ACC112 (cell line): ENCODE data around the gene ABL1.

Experiments used
- H2AFZ ChIP-seq: fragments of 200-600 bp; sonication (generic); one replicate; pipeline ENCODE4 v1.6.0; 2017; ENCODE audit warnings: antibody characterized with exemption, low read length; ENCODE audit not compliant: unreplicated experiment
- H3K27ac ChIP-seq: fragments of 200-600 bp; sonication (generic); 2 replicates; pipeline ENCODE4 v1.5.1; 2014; ENCODE audit warnings: low read depth, mild to moderate bottlenecking, antibody characterized with exemption, low read length, moderate library complexity
- H3K27me3 ChIP-seq: fragments of 200-600 bp; sonication (generic); 2 replicates; pipeline ENCODE4 v1.6.1; 2014; ENCODE audit warnings: mild to moderate bottlenecking, antibody characterized with exemption, low read length, moderate library complexity, mixed read lengths; ENCODE audit not compliant: insufficient read depth
- H3K36me3 ChIP-seq: fragments of 200-600 bp; sonication (generic); 2 replicates; pipeline ENCODE4 v1.6.1; 2016; ENCODE audit warnings: mild to moderate bottlenecking, antibody characterized with exemption, low read length, moderate library complexity, mixed read lengths; ENCODE audit not compliant: insufficient read depth
- H3K4me1 ChIP-seq: fragments of 200-600 bp; sonication (generic); one replicate; pipeline ENCODE4 v1.6.1; 2016; ENCODE audit warnings: low read length, mixed read lengths; ENCODE audit not compliant: insufficient read depth, unreplicated experiment, control insufficient read depth
- H3K4me3 ChIP-seq: fragments of 200-600 bp; sonication (generic); 2 replicates; pipeline ENCODE4 v1.5.1; 2014; ENCODE audit warnings: mild to moderate bottlenecking, low read depth, low read length
- H3K79me2 ChIP-seq: fragments of 200-600 bp; sonication (generic); one replicate; pipeline ENCODE4 v1.6.0; 2016; ENCODE audit warnings: low read length; ENCODE audit not compliant: control insufficient read depth, unreplicated experiment, insufficient read depth

ABL1 gene

DNA sequence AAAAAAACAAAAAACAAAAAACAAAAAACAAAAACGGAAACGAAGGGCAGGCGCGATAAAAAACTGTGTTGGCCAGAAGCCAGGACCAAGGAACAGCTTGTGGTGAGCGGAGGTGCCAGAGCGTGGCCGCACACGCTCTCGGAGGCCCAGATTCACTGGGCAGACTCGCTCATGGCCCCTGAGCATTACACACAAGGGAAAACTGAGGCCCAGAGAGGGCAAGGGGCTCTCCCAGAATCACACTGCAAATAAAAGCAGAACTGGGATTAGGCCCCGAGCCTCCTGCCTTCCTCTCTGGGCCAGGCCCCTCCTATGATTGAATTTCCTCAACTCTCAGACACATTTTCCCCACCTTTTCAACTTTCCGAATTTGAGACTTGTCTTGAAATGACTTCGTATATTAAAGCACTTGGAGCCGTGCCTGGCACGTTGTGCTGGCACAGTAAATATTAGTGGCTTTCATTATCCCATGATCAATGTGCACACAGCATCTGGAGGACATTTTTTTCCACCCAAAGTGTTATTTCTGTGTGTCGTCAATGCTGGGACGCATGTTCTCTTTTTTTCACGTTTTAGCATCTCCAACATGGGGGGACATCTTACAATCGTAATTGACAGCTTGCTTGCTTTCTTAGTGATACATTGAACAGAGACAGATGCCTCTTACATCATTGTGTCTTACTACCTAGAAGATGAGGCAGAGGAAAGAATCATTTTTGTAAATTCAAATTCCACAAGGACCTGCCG lies 96.6 kb downstream of the ABL1 start:
- Histone ChIP-seq H3K79me2 (no peaks in the 10 kb centered on the region), H3K27me3 (no peaks in the 10 kb centered on the region), H3K4me3 (no peak overlapping the region), H3K36me3 (no peaks in the 10 kb centered on the region), H3K4me1 (peaks cover 37% of the 10 kb centered on the region), H2AFZ (no peak overlapping the region), H3K27ac (no peak overlapping the region)

DNA sequence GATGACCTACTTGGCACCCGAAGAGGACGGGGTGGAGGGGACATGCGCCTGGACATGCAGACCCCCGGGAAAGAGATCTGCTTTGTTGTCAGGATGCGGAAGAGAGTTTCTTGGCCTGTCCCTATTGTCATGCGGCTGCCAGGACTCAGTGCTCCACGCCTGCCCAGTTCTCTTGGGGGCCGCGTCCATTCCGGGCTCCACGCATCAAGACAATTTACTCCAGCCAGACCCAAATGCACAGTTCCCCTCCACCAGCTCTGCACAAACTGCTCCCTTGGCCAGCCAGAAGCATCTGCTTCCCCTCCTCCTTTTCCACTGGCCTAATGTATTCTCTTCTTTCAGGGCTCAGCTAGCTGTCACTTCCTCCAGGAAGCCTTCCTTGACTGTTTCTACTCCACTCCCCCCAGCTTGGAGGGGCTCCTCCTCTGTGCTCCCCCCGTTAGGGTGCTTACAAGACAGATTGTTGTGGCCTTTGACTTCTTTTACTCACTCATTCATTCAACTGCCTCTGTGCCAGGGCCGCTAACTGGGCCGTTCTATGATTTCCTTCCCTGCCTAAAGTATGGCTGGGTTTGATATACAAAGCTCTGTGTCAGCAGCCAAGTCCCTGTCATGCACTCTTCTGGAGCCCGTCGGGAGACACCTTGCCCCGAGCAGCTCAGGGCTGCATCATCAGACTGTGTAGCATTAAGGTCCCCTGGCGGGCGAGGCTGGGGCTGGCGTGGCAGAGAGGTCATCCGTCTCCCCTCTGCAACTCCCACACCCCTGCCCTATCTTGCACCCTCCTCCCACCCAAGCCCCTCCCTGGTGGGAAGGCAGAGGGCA lies 97.4 kb downstream of the ABL1 start:
- Histone ChIP-seq H3K36me3 (no peaks in the 10 kb centered on the region), H3K27ac (no peak overlapping the region), H3K27me3 (no peaks in the 10 kb centered on the region), H3K79me2 (no peaks in the 10 kb centered on the region), H2AFZ (no peak overlapping the region), H3K4me3 (no peak overlapping the region), H3K4me1 (peaks cover 39% of the 10 kb centered on the region)

DNA sequence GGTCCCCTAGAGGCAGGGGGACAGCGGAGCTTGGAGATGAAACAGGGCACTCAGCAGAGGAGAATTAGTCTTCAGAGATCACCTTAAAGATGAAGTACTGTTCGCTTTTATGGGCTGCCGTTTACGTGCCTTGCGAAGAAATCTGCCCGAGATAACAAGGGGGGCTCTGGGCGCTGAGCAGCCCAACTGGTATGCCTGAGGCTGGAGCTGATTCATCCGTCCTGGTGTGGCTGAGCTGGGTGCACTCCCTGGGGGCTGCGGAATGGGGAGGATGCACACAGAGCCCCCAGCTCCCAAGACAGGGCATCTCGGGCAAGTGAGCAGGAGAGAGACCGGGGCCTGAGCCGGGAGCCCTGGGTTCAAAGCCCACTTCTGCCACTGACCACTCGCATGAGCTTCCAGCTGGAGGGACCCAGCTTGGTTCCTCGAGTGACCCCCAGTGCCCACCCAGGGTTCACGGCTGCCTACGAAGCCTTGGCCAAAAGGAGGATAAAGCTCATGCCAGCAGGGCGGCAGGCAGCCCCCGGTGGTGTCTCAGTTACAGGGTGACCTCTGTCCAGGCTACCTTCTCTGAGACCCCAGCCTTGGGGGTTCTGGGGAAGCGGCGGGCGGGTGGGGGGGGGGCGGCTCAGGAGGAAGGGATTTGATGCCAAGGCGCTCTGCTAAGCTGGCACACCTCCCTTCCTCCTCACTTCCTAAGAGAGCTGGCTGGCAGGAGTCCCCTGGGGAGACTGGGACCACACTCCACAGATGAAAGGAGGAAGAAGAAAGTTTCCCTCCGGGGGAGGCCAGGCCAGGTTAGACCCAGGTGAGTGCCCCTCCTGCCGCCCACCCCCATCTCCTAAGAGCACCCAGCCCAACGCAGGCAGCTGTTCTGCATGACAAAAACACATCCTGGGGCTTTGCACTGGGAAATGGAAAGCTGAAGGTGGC lies 98.3 kb downstream of the ABL1 start:
- peaks cover 32% of the 10 kb centered on the region for H3K4me1 ChIP-seq
- H3K36me3 ChIP-seq = no peaks in the 10 kb centered on the region
- no peak overlapping the region for H3K4me3 ChIP-seq
- no peak overlapping the region for H3K27ac ChIP-seq
- H3K27me3 ChIP-seq = peaks cover 9% of the 10 kb centered on the region
- H3K79me2 ChIP-seq = no peaks in the 10 kb centered on the region
- H2AFZ ChIP-seq = no peak overlapping the region

DNA sequence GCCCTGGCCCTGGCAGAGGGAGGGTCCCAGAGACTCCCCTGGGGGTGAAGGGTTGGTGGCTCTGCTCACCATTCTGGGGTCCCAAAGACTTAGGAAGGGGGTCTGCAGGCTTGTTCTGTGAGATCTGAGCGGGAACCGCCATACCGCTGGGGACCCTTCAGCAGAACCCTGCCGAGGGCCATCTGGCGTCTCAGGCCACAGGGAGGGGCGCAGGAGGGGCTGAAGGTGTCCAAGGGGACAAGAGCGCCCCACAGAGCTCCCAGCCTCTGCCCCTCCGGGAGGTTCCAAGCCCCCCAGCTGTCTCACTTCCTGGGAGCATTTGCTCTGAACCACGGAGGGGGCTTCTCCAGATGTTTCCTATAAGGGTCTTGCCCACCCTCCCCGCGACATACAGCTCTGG lies 99.2 kb downstream of the ABL1 start:
- Histone ChIP-seq H3K4me3 (no peak overlapping the region), H3K4me1 (peaks cover 26% of the 10 kb centered on the region), H3K79me2 (no peaks in the 10 kb centered on the region), H3K27me3 (peaks cover 15% of the 10 kb centered on the region), H2AFZ (no peak overlapping the region), H3K27ac (no peak overlapping the region), H3K36me3 (no peaks in the 10 kb centered on the region)

DNA sequence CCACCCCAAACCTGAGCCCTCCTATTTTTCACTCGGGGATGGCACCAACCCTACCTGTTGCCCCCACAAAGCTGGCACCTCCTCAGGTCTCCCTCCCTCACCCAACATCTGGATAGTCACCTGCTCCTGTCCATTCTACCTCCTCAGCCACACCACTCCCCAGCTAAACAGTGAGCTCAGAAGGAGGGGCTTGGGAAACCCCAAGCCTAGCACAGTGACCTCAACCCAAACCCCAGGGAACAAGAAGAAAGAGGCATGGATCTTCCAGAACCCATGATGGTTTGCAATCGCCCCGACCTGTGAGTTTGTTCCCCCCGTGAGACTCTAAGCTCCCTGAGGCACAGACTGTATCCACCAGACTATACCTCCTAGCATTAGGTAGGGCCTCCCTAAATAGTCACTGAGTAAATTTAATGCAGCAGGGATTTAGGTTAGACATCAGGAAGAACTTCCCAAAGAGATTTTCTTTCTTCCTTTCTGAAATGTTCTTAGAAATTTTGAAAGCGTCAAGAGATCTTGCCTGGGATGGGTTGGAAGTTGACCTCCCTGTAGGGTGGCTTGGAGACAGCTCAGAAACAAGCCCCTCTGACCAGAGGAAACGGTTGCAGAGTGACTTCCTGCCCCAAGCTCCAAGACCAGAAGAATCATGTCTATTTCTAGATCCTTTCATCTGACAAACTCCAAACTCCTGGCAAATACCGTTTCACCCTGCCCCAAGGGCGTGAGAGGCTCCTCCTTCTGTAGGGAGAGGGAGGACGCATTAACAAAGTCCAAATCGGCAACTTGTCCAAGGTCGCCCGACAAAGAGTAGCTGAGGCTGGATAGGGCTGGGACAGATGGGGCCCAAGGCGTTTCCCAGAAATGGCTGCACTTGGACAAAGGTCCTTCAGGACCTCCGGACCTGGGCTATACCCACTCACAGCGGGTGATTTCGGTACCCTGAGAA lies 99.9 kb downstream of the ABL1 start:
- Histone ChIP-seq H2AFZ (no peak overlapping the region), H3K36me3 (no peaks in the 10 kb centered on the region), H3K4me1 (peaks cover 26% of the 10 kb centered on the region), H3K27me3 (peaks cover 20% of the 10 kb centered on the region), H3K4me3 (no peak overlapping the region), H3K27ac (no peak overlapping the region), H3K79me2 (no peaks in the 10 kb centered on the region)

DNA sequence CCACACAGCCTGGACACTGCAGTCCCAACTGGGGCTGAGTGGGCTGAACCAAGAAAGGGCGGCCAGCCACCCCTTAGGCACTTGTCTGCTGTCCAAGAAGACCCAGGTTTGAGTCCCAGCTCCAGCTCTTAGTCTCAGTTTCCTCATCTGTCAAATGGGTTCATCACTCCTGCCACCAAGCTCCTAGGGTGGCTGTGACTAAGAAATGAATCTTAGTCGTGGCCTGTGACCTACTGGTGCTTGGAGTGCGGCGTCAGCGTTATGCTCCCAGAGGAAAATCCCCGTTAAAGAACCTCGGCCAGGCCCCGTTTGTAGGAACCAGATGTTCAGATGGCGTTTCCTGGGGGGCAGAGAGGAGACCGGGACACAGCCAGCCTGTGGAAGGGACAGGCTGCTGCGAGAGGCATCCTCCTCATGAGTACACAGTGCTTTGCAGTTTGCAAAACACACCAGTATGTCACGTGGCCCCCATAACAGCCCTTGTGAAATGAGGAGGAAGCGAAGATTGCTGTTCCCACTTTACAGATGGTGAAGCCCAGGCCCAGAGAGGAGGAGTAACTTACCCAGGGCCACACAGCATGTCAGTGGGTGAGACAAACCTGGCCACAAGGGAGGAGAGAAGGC lies 100.7 kb downstream of the ABL1 start:
- Histone ChIP-seq H3K27me3 (peaks cover 28% of the 10 kb centered on the region), H3K4me3 (no peak overlapping the region), H3K79me2 (no peaks in the 10 kb centered on the region), H3K4me1 (peaks cover 26% of the 10 kb centered on the region), H3K27ac (no peak overlapping the region), H3K36me3 (no peaks in the 10 kb centered on the region), H2AFZ (no peak overlapping the region)

DNA sequence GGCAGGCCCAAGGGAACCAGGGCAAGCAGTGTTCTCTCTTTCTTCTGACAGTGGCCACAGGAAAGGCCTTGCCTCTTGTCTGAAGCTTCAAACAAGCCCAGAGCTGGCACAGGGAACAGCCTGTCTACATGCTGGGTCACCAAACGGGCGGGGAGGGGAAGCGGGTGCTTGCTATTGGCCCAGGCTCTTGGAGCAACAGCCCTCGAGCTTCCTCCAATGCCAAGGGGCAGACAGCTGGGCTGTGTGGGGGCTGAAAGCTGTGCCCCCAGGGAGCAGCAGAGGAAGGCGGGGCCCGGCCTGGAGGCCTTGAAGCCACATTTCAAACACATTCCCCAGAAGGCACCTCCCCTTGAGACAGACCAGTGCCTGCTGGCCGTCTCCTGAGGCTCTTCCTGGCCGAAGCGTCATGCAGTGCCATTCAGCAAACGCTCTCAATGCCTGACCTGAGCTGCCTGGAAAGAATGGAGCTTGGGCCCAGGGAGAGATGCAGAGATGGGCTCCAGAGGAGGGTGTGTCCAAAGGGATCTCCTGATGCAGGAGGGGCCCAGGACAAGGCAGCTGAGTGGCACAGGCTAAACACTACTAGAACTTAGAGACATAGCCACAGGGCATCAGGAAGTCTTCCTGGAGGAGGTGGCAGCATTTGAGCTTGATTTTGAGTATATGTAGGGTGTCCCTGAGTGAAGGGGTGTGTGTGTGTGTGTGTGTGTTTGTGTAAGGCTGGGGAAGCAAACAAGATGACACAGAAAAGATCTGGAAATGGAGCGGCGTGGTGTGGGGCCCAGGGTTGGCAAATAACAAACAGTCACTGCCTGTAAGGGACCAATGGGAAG lies 101.4 kb downstream of the ABL1 start:
- H3K36me3 ChIP-seq = no peaks in the 10 kb centered on the region
- H3K4me3 ChIP-seq = no peak overlapping the region
- peaks cover 26% of the 10 kb centered on the region for H3K4me1 ChIP-seq
- no peak overlapping the region for H3K27ac ChIP-seq
- no peaks in the 10 kb centered on the region for H3K79me2 ChIP-seq
- no peak overlapping the region for H2AFZ ChIP-seq
- peaks cover 34% of the 10 kb centered on the region for H3K27me3 ChIP-seq
